ENCODE data around the gene SLC25A1.

The SLC25A1 gene

GRCh38 chr22:19180234-19180633 is 1.7 kb upstream of the SLC25A1 start:
- DNase-seq = no peak

GRCh38 chr22:19179497-19180048 is 1.0 kb upstream of the SLC25A1 start:
- peak; percentile 63 for DNase-seq

DNA sequence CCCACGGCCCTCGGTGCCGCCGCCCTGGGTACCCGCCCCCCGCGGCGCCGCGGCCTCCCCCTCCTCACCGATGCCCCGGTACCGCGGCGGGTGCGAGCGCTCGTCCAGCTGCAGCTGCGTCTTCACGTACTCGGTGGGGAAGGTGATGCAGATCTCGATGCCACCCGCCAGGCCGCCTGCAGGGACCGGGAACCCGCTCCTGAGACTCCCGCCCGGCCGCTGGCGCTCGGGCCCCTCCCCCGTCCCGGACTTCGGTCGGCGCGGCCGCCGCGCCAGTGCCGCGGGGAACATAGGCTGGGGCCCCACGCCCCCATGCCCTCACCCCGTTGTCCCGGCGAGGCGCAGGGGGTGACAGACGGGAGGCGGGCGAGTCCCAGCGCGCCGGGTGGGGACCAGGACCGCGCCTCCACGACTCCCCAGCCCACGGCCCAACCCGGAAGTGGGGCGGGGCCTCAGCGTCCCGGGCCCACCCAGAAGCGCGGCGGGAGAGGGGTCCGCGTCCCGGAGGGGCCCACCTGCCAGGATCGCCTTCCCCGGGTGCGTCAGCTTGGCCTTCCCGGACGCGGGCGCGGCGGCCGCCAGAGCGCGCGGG is 375 bp downstream of the SLC25A1 start:
- peak; percentile 61 for DNase-seq

DNA sequence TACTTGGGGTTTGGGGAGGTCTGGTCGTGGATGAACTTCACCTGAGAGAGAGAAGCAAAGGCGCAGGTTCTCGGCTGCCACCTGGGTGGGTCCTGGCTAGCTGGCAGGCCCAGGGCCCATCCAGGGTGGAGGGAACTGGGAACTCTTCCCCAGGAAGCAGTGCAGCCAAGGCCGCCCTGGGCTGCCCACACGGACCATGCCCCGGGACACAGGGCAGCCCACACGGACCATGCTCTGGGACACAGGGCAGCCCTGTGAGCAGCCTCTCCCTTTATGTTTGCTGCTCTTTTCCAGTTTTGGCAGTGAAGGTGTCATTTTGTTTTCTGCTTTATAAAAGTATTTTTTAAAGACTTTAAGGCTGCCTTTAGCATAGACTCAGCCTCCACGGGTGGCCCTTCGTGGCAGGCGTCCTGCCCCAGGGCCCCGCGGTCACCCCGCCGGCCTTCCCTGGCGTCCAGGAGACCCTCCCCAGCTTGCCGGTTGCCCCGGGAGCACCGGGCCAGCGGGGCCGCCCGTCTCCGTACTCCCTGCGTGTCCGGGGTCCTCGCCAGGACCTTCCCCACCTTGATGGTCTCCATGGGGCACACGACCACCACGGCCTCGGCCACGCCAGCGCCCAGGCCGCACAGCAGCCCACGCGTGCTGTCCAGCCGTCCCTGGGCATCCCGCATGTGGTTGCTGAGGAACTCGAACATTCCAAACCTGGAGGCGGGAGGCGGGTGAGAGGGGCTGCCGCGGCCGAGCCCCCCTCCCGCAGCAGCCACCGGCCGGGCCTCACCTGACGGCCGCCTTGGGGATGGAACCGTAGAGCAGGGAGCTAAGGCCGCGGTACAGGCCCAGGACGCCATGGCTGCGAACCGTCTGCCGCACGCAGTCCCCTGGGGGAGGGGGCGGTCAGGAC is 1.1 kb downstream of the SLC25A1 start:
- no peak for DNase-seq

DNA sequence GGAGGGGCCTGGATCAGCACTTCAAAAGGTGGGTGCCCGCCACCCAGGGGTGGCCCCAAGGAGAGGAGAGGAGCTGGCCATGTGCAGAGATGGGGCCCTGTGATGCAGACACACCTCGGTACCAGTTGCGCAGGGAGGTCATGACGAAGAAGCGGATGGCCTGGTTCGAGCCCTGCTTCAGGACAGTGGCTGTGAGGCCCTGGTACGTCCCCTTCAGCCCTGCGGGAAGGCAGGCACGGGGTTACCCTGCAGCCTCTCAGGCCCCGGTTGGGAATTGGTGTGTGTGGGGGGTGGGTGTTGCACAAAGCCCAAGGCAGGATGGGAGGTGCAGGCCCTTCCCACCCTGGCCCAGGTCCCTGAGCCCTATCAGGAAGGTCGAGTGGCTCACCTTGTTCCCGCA is 1.8 kb downstream of the SLC25A1 start:
- DNase-seq = no peak

DNA sequence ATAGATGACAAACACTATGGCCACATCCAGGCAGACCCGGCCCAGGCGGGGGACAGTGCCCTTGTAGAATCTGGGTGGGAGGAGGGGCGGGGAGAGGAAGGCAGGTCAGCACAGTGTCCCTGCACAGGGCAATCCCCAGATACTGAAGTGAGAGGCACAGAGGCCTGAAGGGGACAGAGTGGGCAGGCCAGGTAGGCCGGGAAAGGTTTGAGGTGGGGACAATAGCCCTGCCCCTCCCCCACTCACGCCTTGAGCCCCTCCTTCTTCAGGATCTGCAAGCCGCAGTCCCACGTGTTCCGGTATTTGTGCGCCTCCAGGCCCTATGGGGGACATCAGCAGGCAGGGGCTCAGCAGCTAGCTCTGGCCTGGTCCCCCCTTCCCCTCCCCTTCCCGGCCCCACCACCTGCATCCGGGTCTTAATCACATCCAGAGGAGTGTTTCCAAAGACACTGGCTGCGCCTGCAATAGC is 2.3 kb downstream of the SLC25A1 start:
- DNase-seq = no peak

GRCh38 chr22:19175602-19176174 is 2.8 kb downstream of the SLC25A1 start:
- DNase-seq = no peak

- no peak for DNase-seq
Measured at GRCh38 chr22:19175026-19175601, 3.4 kb downstream of the SLC25A1 start.

- DNase-seq = no peak
Measured at GRCh38 chr22:19174106-19175025, 4.2 kb downstream of the SLC25A1 start.

DNA sequence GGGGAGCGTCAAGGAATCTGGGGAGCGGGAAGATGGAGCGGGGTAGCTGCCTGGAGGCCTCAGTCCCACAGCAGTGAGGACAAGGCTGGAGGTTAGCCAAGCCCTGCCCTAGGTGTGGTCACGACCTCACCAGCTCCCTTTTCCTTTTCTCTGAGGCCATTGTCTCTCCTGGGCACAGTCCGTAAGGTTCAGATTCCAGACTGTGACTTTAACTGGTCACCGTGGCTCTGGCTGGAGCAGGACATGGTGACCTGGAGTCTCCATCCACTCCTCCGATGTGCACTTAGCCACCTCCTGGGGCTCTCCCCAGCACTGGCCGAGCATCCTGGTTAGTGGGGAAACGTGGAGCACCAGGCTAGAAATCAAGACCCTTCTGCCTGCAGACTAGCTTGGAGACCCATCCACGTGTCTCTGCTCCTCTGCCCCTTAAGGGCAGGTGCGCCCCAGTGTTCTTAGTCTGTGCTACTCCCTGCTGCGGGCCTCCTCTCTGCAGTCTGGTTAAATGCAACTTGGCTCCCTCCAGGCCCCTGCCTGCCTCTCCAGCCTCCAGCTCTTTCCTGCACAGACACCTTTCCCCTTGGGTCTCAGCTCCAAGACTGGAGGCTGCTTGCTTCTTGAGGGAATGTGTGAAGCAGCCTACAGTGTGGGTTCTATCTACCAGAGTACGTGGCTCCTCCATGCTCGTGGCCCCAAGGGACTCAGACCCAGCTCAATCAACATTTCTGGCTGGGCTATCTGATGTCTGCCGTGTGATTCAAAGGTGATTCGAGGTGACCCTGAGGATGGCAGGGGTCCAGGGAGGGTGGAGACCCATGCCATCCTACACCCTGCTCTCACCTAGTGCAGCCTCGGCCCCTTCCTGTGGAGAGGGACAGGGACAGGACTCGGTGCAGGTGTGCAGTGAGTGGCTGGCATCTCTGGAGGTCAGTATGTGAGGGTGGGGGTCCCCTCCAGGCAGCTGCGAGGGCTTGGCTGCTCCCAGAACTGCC is 5.2 kb downstream of the SLC25A1 start:
- no peak for DNase-seq

- DNase-seq = no peak
Measured at GRCh38 chr22:19172213-19173046, 6.1 kb downstream of the SLC25A1 start.

DNA sequence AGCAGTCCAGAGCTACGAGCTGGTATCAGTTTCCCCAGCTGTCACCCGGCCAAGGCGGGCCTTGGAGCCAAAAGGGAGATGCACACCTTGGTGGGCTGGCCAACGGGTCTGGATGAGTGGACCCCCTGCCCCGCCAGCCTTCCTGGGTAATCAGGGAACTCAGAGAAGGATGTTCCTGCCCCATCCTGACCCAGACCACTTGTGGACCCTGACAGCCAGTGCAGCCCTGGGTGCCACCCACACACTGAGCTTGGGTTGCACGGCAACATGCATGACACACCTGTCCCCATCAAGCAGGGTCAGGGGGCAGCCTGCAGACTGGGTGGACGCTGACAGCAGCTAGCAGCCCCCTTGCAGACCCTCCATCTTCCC is 8.6 kb downstream of the SLC25A1 start:
- DNase-seq = no peak

DNA sequence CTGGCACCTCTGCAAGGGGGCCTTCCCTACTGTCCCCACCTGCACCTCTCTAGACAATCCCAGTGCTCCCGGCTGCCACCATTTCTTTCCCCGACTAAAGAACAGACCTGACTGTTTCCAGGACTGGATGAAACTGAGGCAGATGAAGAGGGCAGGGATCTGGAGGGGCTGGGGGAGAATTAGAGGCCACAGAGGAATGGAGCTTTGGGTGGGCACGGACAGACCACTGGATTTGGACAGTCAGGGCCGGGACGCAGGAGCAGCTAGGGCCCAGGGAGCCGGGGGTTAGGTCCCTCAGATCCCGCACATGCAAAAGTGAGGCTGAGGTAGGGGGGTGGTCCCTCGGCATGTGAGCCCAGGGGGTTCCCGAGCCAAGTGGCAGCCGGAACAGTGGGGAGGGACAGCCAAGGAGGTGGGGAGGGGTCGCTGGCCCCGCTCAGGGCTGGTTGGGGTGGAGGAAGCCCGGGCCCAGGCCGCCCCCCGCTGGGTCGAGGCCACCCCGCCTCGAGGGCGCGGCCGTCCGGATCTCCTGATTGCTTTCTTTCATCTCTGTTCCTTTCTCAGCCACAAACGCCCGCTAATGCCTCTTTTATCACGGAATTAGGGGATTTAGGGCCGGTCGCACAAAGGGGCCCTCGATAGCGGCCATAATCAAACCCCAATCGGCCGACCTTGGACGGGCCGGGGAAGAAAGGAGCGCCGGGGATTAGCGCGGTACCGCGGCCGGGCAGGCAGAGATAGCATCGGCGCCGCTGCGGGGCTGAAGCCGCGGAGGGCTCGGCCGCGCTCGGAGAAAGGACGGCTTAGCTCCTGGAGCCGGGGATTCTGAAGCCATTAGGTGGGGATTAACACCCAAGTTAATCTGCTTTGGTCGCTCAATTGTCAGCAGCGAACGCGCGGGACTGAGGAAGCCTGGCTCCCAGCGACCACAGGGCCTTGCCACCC is 9.3 kb downstream of the SLC25A1 start:
- DNase-seq = no peak

- DNase-seq = no peak
Measured at GRCh38 chr22:19168088-19168890, 10.2 kb downstream of the SLC25A1 start.

DNA sequence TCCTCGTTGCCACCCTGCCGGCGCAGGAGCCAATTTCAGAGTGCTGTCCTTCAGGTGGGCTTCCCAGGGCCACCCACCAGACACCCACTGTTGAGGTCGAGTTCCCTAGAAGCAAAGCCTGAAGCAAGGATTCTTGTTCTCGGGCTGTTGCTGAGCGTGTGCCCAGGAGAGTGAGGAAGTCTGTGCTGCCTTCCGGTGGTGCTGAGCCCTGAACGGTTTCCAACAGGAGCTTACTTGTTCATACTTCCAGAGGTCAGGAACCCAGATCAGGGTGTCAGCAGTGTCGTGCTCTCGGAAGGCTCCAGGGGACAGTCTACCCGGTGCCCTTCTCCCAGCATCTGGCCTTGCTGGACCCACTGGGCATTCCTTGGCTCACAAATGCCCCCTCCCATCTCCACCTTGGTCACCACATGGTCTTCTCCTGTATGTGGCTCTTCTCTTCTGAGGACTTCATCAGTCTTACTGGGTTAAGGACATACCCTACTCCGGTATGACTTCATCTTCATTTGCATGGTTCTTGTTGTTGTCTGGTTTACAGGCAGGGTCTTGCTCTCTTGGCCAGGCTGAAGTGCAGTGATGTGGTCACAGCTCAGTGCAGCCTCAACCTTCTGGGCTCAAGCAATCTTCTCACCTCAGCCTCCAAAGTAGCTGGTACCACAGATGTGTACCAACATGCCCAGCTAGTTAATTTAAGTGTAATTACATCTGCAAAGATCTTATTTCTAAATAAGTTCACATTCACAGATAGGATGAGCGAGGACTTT is 11.2 kb downstream of the SLC25A1 start:
- no peak for DNase-seq

- DNase-seq = no peak
Measured at GRCh38 chr22:19166421-19166820, 12.1 kb downstream of the SLC25A1 start.

DNA sequence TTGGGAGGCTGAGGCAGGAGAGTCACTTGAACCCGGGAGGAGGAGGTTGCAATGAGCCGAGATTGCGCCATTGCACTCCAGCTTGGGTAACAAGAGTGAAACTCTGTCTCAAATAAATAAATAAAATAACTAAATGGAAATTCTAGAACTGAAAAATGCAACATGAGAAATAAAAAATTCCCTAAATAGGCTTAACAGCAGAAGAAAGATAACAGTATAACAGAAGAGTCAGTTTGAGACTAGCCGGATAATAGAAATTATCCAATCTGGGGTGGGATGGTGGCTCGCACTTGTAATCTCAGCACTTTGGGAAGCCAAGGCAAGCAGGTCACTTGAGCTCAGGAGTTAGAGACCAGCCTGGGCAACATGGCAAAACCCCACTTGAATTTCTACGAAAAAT is 14.1 kb downstream of the SLC25A1 start:
- DNase-seq = no peak

Measured in CD4-positive, alpha-beta T cell treated with Interleukin-17A for 1 hour (primary cell).